Stomach (tissue), 9 donors: ENCODE results near the gene TMEM38A. TPM values are rescaled to one million over a fixed set of nuclear protein-coding genes. Genes with fewer than 3 reads are reported as not detected.

Experiments used
- DNase-seq, 2 donors: peaks; one replicate each; pipeline versions ENCODE4 v3.0.0 to v3.0.0-alpha.2; 2013 to 2019
- H3K27ac ChIP-seq, 5 donors: fragments of 200-600 bp in 4 of 5; sonication (generic) in 4 of 5; one replicate each; pipeline ENCODE4 v1.5.1; 2013 to 2019; ENCODE audit warnings: mild to moderate bottlenecking in 1 of 5, moderate library complexity in 1 of 5
- H3K27me3 ChIP-seq, 3 donors: fragments of 200-600 bp; sonication (generic); one replicate each; pipeline ENCODE4 v1.5.1; 2017 to 2019; ENCODE audit warnings: mixed run types in 1 of 3
- H3K36me3 ChIP-seq, 4 donors: fragments of 200-600 bp; sonication (generic); 1 replicate in 3 of 4; 2 replicates in 1 of 4; pipeline ENCODE4 v1.5.1; 2016 to 2019
- H3K4me1 ChIP-seq, 4 donors: fragments of 200-600 bp; sonication (generic); one replicate each; pipeline ENCODE4 v1.5.1; 2016 to 2019
- H3K4me3 ChIP-seq, 4 donors: fragments of 200-600 bp; sonication (generic) in 3 of 4; one replicate each; pipeline ENCODE4 v1.5.1; 2016 to 2019; ENCODE audit warnings: mild to moderate bottlenecking in 1 of 4
- H3K9me3 ChIP-seq, 4 donors: fragments of 200-600 bp; sonication (generic); one replicate each; pipeline ENCODE4 v1.5.1; 2016 to 2019
- CTCF ChIP-seq, 7 experiments: fragments of 450-650 bp in 4 of 7; fragments of 200-600 bp in 3 of 7; sonication (generic) in 3 of 7; IDR thresholded peaks; one replicate each; pipeline ENCODE4 v1.5.1; 2016 to 2019; ENCODE audit warnings: antibody characterized with exemption in 7 of 7, control low read depth in 2 of 7, mild to moderate bottlenecking in 1 of 7
- EP300 ChIP-seq: sonication (generic); formaldehyde crosslinking; IDR thresholded peaks from one replicate; pipeline ENCODE4 v1.6.1; 2017; ENCODE audit warnings: antibody characterized with exemption
- POLR2A ChIP-seq, 4 donors: fragments of 450-650 bp; IDR thresholded peaks; one replicate each; pipeline ENCODE4 v1.6.1; 2016; ENCODE audit warnings: antibody characterized with exemption in 4 of 4, control low read depth in 2 of 4, mild to moderate bottlenecking in 1 of 4, moderate library complexity in 1 of 4
- POLR2AphosphoS5 ChIP-seq, 3 donors: sonication (generic); formaldehyde crosslinking; IDR thresholded peaks; one replicate each; pipeline ENCODE4 v1.6.1; 2016; ENCODE audit warnings: antibody characterized with exemption in 3 of 3
- WGBS, 5 donors: extraction: QIAGEN DNeasy Blood & Tissue Kit in 3 of 5; methylation state at CpG; one replicate each; pipeline versions ENCODE4 v1.1.5 to v1.1.7; 2013 to 2018; 5-methylcytosine and 5-hydroxymethylcytosine counted together
- intact Hi-C: fragments of 100-400 bp; cut with DNase I; formaldehyde crosslinking; loops from one replicate; pipeline ENCODE4 v1.15.1; 2023; ENCODE audit warnings: low total_unique reads
- polyA plus RNA-seq, 3 donors: library from polyadenylated mRNA; stranded (reverse); fragments of 200-250 nt; gene quantifications; one replicate each; pipeline ENCODE4 v1.2.3, GENCODE V29; 2013
- total RNA-seq, 5 donors: library from RNA; depleted of rRNA; stranded (reverse); fragments of >200 nt; gene quantifications; one replicate each; pipeline versions ENCODE4 v1.1.0 to v1.2.3, GENCODE V29; 2014 to 2016
- donor health status: healthy with polysubstance abuse.
- donor health status: Bipolar disorder and iron deficiency.
- donor health status: healthy.

The TMEM38A gene
- total and polyA plus RNA-seq, 8 donors: 0.58 to 69.4 (median 8.8) TPM

GRCh38 chr19:16624236-16624635 is 36.7 kb upstream of the TMEM38A start:
- no peak for DNase-seq
- intact Hi-C loops: no loop called here
- Histone ChIP-seq H3K4me1 (peaks cover 45 to 76% (median 58%) of the 10 kb centered on the region in 4 donors), H3K27ac (no peak overlapping the region), H3K9me3 (no peaks in the 10 kb centered on the region), H3K27me3 (no peaks in the 10 kb centered on the region), H3K4me3 (no peak overlapping the region), H3K36me3 (peaks cover 0 to 19% (median 14%) of the 10 kb centered on the region in 4 donors)
- WGBS, 5 donors: 73 to 85% (median 81%) methylated on average over 8 to 10 of the region's 10 CpGs
- TF ChIP-seq POLR2AphosphoS5 (IDR thresholded peaks at IDR 0.05) (no peak), CTCF (IDR thresholded peaks at IDR 0.05) (no peak), EP300 (no peak), POLR2A (IDR thresholded peaks at IDR 0.05) (no peak)

- no peak for DNase-seq
- H3K4me3 ChIP-seq: no peak overlapping the region
- intact Hi-C loops: loop anchor here (5.0 kb wide), 1 partner anchor 53 kb away; the partner anchor contains the start of gene SLC35E1
- peaks cover 0 to 23% (median 20%) of the 10 kb centered on the region in 4 donors for H3K36me3 ChIP-seq
- TF ChIP-seq EP300 (no peak), CTCF (IDR thresholded peaks at IDR 0.05) (no peak), POLR2AphosphoS5 (IDR thresholded peaks at IDR 0.05) (no peak), POLR2A (IDR thresholded peaks at IDR 0.05) (no peak)
- peaks cover 42 to 74% (median 56%) of the 10 kb centered on the region in 4 donors for H3K4me1 ChIP-seq
- no peaks in the 10 kb centered on the region for H3K9me3 ChIP-seq
- peak overlapping the region in 1 of 5 donors; percentile 7 for H3K27ac ChIP-seq
- no peaks in the 10 kb centered on the region for H3K27me3 ChIP-seq
- WGBS, 5 donors: 48 to 66% (median 57%) methylated on average over 16 of the region's 16 CpGs
Observed at GRCh38 chr19:16625163-16625958, 35.6 kb upstream of the TMEM38A start.

- H3K27ac ChIP-seq: peak overlapping the region; percentile 79 to 99 (median 98)
- DNase-seq: peak in 1 of 2 donors; percentile 33
- peak overlapping the region; percentile 95 to 100 (median 96) for H3K4me3 ChIP-seq
- H3K9me3 ChIP-seq: no peaks in the 10 kb centered on the region
- no peaks in the 10 kb centered on the region for H3K27me3 ChIP-seq
- intact Hi-C loops: loop anchor here (5.0 kb wide), 1 partner anchor 54 kb away; the partner anchor contains the start of gene SLC35E1
- 0 to 5% (median 2%) methylated on average over 6 to 12 of the region's 12 CpGs for WGBS, 5 donors
- peaks cover 33 to 60% (median 49%) of the 10 kb centered on the region in 4 donors for H3K4me1 ChIP-seq
- TF ChIP-seq CTCF (IDR thresholded peaks at IDR 0.05): no peak
- no peak for TF ChIP-seq POLR2AphosphoS5 (IDR thresholded peaks at IDR 0.05)
- no peak for TF ChIP-seq POLR2A (IDR thresholded peaks at IDR 0.05)
- no peak for TF ChIP-seq EP300
- peaks cover 0 to 36% (median 33%) of the 10 kb centered on the region in 4 donors for H3K36me3 ChIP-seq
Observed at GRCh38 chr19:16626796-16627192, 34.1 kb upstream of the TMEM38A start.

GRCh38 chr19:16627193-16627927 is 33.6 kb upstream of the TMEM38A start:
- TF ChIP-seq CTCF (IDR thresholded peaks at IDR 0.05): no peak
- no peak for TF ChIP-seq POLR2AphosphoS5 (IDR thresholded peaks at IDR 0.05)
- TF ChIP-seq POLR2A (IDR thresholded peaks at IDR 0.05): no peak
- no peak for TF ChIP-seq EP300
- WGBS, 5 donors: 0 to 2% (median 1%) methylated on average over 18 to 52 of the region's 52 CpGs
- Histone ChIP-seq H3K27ac (peak overlapping the region; percentile 79 to 99 (median 98)), H3K36me3 (peaks cover 0 to 42% (median 36%) of the 10 kb centered on the region in 4 donors), H3K4me1 (peaks cover 33 to 54% (median 45%) of the 10 kb centered on the region in 4 donors), H3K27me3 (no peaks in the 10 kb centered on the region), H3K9me3 (no peaks in the 10 kb centered on the region), H3K4me3 (peak overlapping the region; percentile 95 to 100 (median 96))
- intact Hi-C loops: loop anchor here (5.0 kb wide), 1 partner anchor 55 kb away; the partner anchor contains the start of gene SLC35E1
- DNase-seq: peak in 1 of 2 donors; percentile 32
